ENCODE results near the gene JDP2.
"Not testable (repeated sequence)": the region's sequence is repeated elsewhere in the genome, so short reads cannot be mapped to it uniquely, and the experiment has no call there.

DNA sequence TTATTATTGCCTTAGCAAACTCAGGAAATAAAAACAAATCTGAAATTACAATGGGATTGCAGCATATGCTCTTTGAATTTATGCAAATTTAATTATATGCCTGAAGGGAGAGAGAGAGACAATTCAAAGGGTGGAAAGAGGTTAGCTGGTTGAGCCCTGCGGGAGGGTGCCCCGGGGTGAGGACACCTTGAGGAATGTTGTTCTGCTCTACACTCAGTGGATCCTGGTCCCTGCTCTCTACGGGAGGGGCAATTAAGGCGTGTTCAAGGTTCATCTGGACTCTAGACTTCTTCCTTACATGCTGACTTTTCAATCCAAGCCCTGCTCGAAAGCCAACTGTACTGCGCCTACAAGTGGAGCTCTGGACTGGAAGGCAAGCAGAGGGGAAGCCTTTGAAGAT, 46.3 kb downstream of the JDP2 start:
- TF ChIP-seq, protein P1, sequence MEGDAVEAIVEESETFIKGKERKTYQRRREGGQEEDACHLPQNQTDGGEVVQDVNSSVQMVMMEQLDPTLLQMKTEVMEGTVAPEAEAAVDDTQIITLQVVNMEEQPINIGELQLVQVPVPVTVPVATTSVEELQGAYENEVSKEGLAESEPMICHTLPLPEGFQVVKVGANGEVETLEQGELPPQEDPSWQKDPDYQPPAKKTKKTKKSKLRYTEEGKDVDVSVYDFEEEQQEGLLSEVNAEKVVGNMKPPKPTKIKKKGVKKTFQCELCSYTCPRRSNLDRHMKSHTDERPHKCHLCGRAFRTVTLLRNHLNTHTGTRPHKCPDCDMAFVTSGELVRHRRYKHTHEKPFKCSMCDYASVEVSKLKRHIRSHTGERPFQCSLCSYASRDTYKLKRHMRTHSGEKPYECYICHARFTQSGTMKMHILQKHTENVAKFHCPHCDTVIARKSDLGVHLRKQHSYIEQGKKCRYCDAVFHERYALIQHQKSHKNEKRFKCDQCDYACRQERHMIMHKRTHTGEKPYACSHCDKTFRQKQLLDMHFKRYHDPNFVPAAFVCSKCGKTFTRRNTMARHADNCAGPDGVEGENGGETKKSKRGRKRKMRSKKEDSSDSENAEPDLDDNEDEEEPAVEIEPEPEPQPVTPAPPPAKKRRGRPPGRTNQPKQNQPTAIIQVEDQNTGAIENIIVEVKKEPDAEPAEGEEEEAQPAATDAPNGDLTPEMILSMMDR (IDR thresholded peaks at IDR 0.05): not testable (repeated sequence)
- not testable (repeated sequence) for TF ChIP-seq EZH2 (IDR thresholded peaks at IDR 0.05; ENCODE audit: borderline replicate concordance, insufficient read depth, low read depth, low read length, poor library complexity, severe bottlenecking)

All from B cell (primary cell).